ENCODE results near the gene FRMD4A. TPM values are rescaled to one million over a fixed set of nuclear protein-coding genes. Genes with fewer than 3 reads are reported as not detected.

Gene FRMD4A
- polyA plus RNA-seq, 1 of the 3 experiments (the other 2 are of a cell fraction) = 37.7 TPM

DNA sequence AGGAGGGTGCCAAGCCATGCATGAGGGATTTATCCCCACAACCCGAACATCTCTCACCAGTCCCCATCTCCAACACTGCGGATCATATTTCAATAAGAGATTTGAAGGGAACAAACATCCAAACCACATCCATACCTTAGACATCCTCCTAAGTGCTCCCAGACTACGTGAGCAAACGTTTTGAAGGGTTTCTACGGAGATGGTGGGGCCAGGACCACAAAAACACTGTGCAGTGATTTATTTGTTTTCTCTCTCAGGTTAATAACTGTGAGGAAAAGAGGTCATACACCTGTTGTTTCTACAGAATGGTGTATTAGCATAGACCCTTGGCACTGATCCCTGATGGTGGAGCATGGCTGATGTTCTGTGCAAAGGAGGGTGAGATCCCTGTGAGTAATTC, 277.8 kb downstream of the FRMD4A start (continued):
- TF ChIP-seq MEF2A (IDR thresholded peaks at IDR 0.05; ENCODE audit: borderline replicate concordance, low read depth) = no peak

- Histone ChIP-seq H3K4me2 (no peak overlapping the region), H3F3A (replicated peaks; ENCODE audit: insufficient read depth) (no peaks in the 10 kb centered on the region), H3K9me3 (no peaks in the 10 kb centered on the region), H3K9ac (no peak overlapping the region), H3K4me1 (ENCODE audit: control insufficient read depth in 1 of 2, insufficient read depth in 2 of 2, low read depth in 1 of 2, low read length in 1 of 2) (no peaks in the 10 kb centered on the region), H2AFZ (ENCODE audit: low read depth) (no peak overlapping the region), H3K4me3 (ENCODE audit: low read depth in 2 of 2, low read length in 1 of 2) (no peak overlapping the region), H3K9me2 (no peaks in the 10 kb centered on the region), H3K27me3 (ENCODE audit: insufficient read depth) (no peaks in the 10 kb centered on the region), H4K20me1 (ENCODE audit: insufficient read depth) (no peaks in the 10 kb centered on the region), H3K27ac (ENCODE audit: low read depth in 2 of 2, low read length in 1 of 2) (no peak overlapping the region), H3K79me2 (ENCODE audit: insufficient read depth) (no peaks in the 10 kb centered on the region), H3K36me3 (replicated peaks in 1 of 2; ENCODE audit: control insufficient read depth in 1 of 2, insufficient read depth in 2 of 2, low read length in 1 of 2) (no peaks in the 10 kb centered on the region)
- no peak for DNase-seq
- WGBS (ENCODE audit: low lambda C conversion rate) = 81% methylated on average over 3 of the region's 4 CpGs
- ChIA-PET CTCF (interaction anchor here (1.1 kb wide), 1 partner anchor 24 kb away, joined by 3 read pairs; no protein-coding TSS in a partner anchor), POLR2A (no interaction called here)
- no peak for TF ChIP-seq YY1 (IDR thresholded peaks at IDR 0.05; ENCODE audit: low read depth)
- TF ChIP-seq IRF3 (IDR thresholded peaks at IDR 0.05; ENCODE audit: low read depth, low read length) = no peak
- TF ChIP-seq RFX5 (IDR thresholded peaks at IDR 0.05; ENCODE audit: low read length) = no peak
- no peak for TF ChIP-seq PBX3 (IDR thresholded peaks at IDR 0.05)
- no peak for TF ChIP-seq EP300 (IDR thresholded peaks at IDR 0.05; ENCODE audit: borderline replicate concordance in 1 of 2, low read depth in 1 of 2, low read length in 1 of 2)
- no peak for TF ChIP-seq FOXJ3 (CRISPR knock-in tag; IDR thresholded peaks at IDR 0.05)
- TF ChIP-seq GABPA (IDR thresholded peaks at IDR 0.05; ENCODE audit: low read depth) = no peak
- no peak for TF ChIP-seq MXI1 (IDR thresholded peaks at IDR 0.05; ENCODE audit: low read depth, low read length)
- TF ChIP-seq, protein P1, sequence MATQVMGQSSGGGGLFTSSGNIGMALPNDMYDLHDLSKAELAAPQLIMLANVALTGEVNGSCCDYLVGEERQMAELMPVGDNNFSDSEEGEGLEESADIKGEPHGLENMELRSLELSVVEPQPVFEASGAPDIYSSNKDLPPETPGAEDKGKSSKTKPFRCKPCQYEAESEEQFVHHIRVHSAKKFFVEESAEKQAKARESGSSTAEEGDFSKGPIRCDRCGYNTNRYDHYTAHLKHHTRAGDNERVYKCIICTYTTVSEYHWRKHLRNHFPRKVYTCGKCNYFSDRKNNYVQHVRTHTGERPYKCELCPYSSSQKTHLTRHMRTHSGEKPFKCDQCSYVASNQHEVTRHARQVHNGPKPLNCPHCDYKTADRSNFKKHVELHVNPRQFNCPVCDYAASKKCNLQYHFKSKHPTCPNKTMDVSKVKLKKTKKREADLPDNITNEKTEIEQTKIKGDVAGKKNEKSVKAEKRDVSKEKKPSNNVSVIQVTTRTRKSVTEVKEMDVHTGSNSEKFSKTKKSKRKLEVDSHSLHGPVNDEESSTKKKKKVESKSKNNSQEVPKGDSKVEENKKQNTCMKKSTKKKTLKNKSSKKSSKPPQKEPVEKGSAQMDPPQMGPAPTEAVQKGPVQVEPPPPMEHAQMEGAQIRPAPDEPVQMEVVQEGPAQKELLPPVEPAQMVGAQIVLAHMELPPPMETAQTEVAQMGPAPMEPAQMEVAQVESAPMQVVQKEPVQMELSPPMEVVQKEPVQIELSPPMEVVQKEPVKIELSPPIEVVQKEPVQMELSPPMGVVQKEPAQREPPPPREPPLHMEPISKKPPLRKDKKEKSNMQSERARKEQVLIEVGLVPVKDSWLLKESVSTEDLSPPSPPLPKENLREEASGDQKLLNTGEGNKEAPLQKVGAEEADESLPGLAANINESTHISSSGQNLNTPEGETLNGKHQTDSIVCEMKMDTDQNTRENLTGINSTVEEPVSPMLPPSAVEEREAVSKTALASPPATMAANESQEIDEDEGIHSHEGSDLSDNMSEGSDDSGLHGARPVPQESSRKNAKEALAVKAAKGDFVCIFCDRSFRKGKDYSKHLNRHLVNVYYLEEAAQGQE (IDR thresholded peaks at IDR 0.05; ENCODE audit: low read depth, low read length) = no peak
- no peak for TF ChIP-seq EZH2phosphoT487 (IDR thresholded peaks at IDR 0.05; ENCODE audit: borderline replicate concordance, low read depth)
- no peak for TF ChIP-seq POLR2AphosphoS5 (IDR thresholded peaks at IDR 0.05; ENCODE audit: low read depth, low read length)
- TF ChIP-seq SMC3 (IDR thresholded peaks at IDR 0.05; ENCODE audit: low read depth, low read length) = no peak
These were observed 280.1 kb downstream of the FRMD4A start for GRCh38 chr10:14050598-14050997.
